Measurements from ENCODE around the gene SOX5. TPM values are rescaled to one million over a fixed set of nuclear protein-coding genes. Genes with fewer than 3 reads are reported as not detected.
"Not testable (repeated sequence)": the region's sequence is repeated elsewhere in the genome, so short reads cannot be mapped to it uniquely, and the experiment has no call there.

Gene SOX5
- total RNA-seq, 2 experiments from 2014 or later = 0.69 to 0.70 TPM

DNA sequence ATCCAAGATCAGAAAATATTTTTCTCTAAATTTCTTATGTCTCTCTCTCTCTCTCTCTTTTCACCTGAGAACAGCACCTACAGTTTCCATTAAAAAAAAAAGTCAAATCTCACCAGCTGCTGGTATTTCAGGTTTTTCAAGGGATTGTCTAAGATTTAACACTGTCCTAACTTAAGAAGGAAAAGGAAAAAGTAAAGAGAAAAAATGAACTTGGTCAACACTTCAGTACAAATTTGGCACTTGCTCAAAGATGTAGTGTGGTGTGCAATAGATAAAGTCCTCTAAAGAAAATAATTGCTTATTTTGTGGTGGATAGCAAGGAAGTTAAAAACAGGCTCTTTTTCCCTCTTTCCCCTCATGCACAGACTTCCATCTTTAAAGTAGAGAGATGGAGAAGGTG lies 416.2 kb downstream of the SOX5 start:
- Mint-ChIP-seq H3K4me1 (ENCODE audit: low read depth) (no peaks in the 10 kb centered on the region), H3K27me3 (no peaks in the 10 kb centered on the region), H3K27ac (no peak overlapping the region), H3K36me3 (no peaks in the 10 kb centered on the region), H3K4me3 (no peak overlapping the region), H3K9me3 (no peaks in the 10 kb centered on the region)
- ChIA-PET CTCF (no interaction called here), POLR2A (no interaction called here)
- intact Hi-C loops (cut with micrococcal nuclease) = no loop called here
- DNase-seq = no peak

DNA sequence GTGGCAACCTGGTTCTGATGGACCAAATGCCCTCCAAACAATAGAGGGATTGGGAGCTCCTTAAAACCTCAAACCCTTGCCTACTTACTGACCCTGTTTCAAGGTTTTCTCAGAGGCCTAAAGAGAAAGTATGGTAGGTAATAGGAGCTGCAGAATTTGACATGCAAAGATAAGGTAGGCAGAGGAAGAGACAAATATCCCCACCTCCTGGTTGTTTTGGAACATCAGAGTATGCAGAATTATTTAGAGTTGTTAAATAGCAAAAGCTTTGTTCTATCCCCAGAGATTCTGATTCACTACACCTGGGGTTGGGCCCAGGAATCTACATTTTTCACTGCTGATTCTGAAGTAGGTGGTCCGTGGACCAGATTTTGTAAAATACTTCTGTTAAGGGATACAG lies 421.2 kb downstream of the SOX5 start:
- CTCF ChIA-PET = no interaction called here
- H3K27me3 Mint-ChIP-seq = no peaks in the 10 kb centered on the region
- no peak overlapping the region for H3K4me3 Mint-ChIP-seq
- H3K9me3 Mint-ChIP-seq = peaks cover 6% of the 10 kb centered on the region
- POLR2A ChIA-PET = no interaction called here
- H3K4me1 Mint-ChIP-seq (ENCODE audit: low read depth) = no peaks in the 10 kb centered on the region
- H3K36me3 Mint-ChIP-seq = no peaks in the 10 kb centered on the region
- DNase-seq = no peak
- intact Hi-C loops (cut with micrococcal nuclease) = no loop called here
- H3K27ac Mint-ChIP-seq = no peak overlapping the region

DNA sequence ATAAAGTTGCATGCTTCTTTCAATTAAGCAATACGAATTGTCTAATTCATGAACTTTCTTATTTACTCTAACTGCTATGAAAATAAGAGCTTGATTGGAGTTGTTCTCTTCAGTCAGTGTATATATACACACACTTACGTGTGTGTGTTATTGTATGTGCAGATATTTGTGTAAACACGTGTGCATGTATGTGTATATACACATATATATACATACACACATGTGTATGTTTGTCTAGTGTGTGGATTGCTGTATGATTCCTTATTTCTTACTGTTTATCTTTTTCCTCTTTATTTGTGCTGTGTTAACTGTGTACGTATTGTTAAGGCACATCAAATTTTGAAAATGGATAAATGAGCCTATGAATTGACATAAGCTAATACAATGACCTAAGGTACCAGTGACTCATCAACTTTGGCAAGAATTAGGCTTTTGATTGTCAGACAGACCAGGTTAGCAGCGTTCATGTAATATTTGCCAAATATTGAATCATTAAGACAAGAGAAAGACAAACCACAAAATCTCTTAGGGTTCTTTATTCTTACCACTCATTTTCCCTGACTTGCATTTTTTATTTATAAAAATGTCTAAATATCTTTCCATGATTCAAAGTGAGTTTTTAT lies 423.9 kb downstream of the SOX5 start:
- peaks cover 6% of the 10 kb centered on the region for H3K9me3 Mint-ChIP-seq
- no peaks in the 10 kb centered on the region for H3K4me1 Mint-ChIP-seq (ENCODE audit: low read depth)
- no peak overlapping the region for H3K27ac Mint-ChIP-seq
- ChIA-PET CTCF (no interaction called here), POLR2A (no interaction called here)
- no peak overlapping the region for H3K4me3 Mint-ChIP-seq
- H3K36me3 Mint-ChIP-seq = no peaks in the 10 kb centered on the region
- H3K27me3 Mint-ChIP-seq = no peaks in the 10 kb centered on the region
- intact Hi-C loops (cut with micrococcal nuclease) = loop anchor here (2.0 kb wide), 1 partner anchor 79 kb away; no protein-coding TSS in a partner anchor
- DNase-seq = no peak

- no peaks in the 10 kb centered on the region for H3K4me1 Mint-ChIP-seq (ENCODE audit: low read depth)
- DNase-seq = no peak
- H3K27me3 Mint-ChIP-seq = no peaks in the 10 kb centered on the region
- no peak overlapping the region for H3K27ac Mint-ChIP-seq
- ChIA-PET POLR2A (no interaction called here), CTCF (no interaction called here)
- no peak overlapping the region for H3K4me3 Mint-ChIP-seq
- intact Hi-C loops (cut with micrococcal nuclease) = no loop called here
- H3K9me3 Mint-ChIP-seq = peaks cover 6% of the 10 kb centered on the region
- H3K36me3 Mint-ChIP-seq = no peaks in the 10 kb centered on the region
Observed at GRCh38 chr12:23523339-23523738, 426.1 kb downstream of the SOX5 start.

GRCh38 chr12:23519444-23519843 lies 430.0 kb downstream of the SOX5 start:
- DNase-seq; POLR2A ChIA-PET; CTCF ChIA-PET; H3K27me3 Mint-ChIP-seq; intact Hi-C loops (cut with micrococcal nuclease); H3K4me3 Mint-ChIP-seq; H3K36me3 Mint-ChIP-seq; H3K9me3 Mint-ChIP-seq; H3K4me1 Mint-ChIP-seq (ENCODE audit: low read depth); H3K27ac Mint-ChIP-seq: not testable (repeated sequence)

- intact Hi-C loops (cut with micrococcal nuclease); DNase-seq; H3K27ac Mint-ChIP-seq; H3K36me3 Mint-ChIP-seq; H3K9me3 Mint-ChIP-seq; H3K4me1 Mint-ChIP-seq (ENCODE audit: low read depth); H3K4me3 Mint-ChIP-seq; H3K27me3 Mint-ChIP-seq; POLR2A ChIA-PET; CTCF ChIA-PET: not testable (repeated sequence)
Observed at GRCh38 chr12:23515785-23516184, 433.7 kb downstream of the SOX5 start.

- no peaks in the 10 kb centered on the region for H3K36me3 Mint-ChIP-seq
- H3K4me3 Mint-ChIP-seq = no peak overlapping the region
- intact Hi-C loops (cut with micrococcal nuclease) = no loop called here
- H3K27ac Mint-ChIP-seq = no peak overlapping the region
- POLR2A ChIA-PET = no interaction called here
- H3K9me3 Mint-ChIP-seq = peaks cover 13% of the 10 kb centered on the region
- CTCF ChIA-PET = no interaction called here
- no peak for DNase-seq
- H3K4me1 Mint-ChIP-seq (ENCODE audit: low read depth) = no peaks in the 10 kb centered on the region
- H3K27me3 Mint-ChIP-seq = no peaks in the 10 kb centered on the region
Observed at GRCh38 chr12:23510484-23510883, 439.0 kb downstream of the SOX5 start.

GRCh38 chr12:23509832-23510231 lies 439.6 kb downstream of the SOX5 start:
- intact Hi-C loops (cut with micrococcal nuclease); DNase-seq; H3K27ac Mint-ChIP-seq; H3K27me3 Mint-ChIP-seq; H3K4me3 Mint-ChIP-seq; CTCF ChIA-PET; H3K4me1 Mint-ChIP-seq (ENCODE audit: low read depth); H3K36me3 Mint-ChIP-seq; POLR2A ChIA-PET: not testable (repeated sequence)
- H3K9me3 Mint-ChIP-seq = peaks cover 13% of the 10 kb centered on the region

DNA sequence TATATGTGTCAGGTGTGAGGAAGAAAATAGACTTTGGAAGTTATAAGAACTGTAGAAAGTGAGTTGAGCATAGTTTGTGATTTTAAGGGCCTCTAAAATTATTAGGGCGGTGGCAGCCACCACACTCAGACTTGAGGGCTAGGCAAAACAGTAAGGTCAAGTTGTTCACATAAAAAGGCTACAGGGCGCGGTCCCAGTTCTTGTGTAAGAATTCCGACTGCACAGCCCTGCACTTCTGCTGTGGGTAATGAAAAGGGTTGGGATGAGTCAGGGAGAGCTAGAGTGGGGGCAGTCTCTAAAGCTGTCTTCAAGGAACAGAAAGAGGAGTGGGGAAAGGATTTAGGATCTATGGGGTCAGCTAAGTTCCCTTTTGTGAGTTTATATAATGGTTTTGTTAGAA lies 441.7 kb downstream of the SOX5 start:
- peaks cover 10% of the 10 kb centered on the region for H3K9me3 Mint-ChIP-seq
- intact Hi-C loops (cut with micrococcal nuclease); H3K4me1 Mint-ChIP-seq (ENCODE audit: low read depth): not testable (repeated sequence)

DNA sequence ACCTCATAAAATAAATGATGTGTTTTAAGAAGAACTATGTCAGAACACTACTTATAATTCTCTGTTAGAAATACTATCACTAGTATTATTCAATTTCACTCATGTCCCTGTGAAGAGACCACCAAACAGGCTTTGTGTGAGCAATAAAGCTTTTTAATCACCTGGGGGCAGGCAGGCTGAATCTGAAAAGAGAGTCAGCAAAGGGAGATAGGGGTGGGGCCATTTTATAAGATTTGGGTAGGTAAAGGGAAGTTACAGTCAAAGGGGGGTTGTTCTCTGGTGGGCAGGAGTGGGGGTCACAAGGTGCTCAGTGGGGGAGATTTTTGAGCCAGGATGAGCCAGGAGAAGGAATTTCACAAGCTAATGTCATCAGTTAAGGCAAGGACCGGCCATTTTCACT lies 443.7 kb downstream of the SOX5 start:
- H3K36me3 Mint-ChIP-seq; H3K4me1 Mint-ChIP-seq (ENCODE audit: low read depth); H3K4me3 Mint-ChIP-seq; H3K9me3 Mint-ChIP-seq; POLR2A ChIA-PET; DNase-seq; CTCF ChIA-PET; H3K27me3 Mint-ChIP-seq; H3K27ac Mint-ChIP-seq; intact Hi-C loops (cut with micrococcal nuclease): not testable (repeated sequence)

More for the DNA sequence above, 441.7 kb downstream of the SOX5 start:
- POLR2A ChIA-PET = interaction anchor here (0.6 kb wide), 1 partner anchor 505 kb away, joined by 3 read pairs; no protein-coding TSS in a partner anchor
- H3K4me3 Mint-ChIP-seq, H3K27me3 Mint-ChIP-seq, DNase-seq, H3K27ac Mint-ChIP-seq, CTCF ChIA-PET, H3K36me3 Mint-ChIP-seq: not testable (repeated sequence)

DNA sequence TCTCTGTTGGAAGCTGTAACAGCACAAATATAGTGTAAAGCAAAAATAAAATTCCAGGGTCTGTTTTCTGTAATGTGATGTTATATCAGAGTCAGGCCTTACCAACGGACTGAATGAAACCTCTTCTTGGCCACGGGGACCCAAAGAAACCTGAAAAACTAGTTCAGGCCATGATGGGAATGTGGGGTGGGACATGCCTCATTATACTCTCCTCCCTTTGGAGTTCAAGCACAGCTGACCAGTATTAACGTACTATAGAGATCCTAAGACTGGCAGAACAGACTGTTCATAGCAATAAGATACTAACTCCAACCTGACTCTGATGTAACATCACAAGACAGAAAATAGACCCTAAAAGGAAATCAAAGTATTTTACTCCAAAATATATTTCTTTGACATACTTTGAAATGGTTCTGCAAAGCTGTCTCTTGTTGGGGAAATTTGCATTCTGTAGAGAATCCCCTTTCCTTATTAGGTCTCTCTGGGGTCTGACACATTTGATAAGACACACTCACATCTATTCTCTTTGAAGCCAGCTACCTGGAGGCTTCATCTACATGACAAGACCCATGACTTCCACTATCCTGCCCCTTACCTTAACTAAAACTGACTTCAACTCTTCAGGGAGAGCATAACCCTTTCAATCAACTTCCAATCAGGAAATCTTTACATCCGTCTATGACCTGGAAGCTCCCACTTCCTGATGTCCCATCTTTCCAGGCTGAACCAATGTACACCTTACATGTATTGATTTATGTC lies 444.6 kb downstream of the SOX5 start:
- ChIA-PET CTCF (no interaction called here), POLR2A (no interaction called here)
- H3K9me3 Mint-ChIP-seq = peaks cover 1% of the 10 kb centered on the region
- no peak for DNase-seq
- H3K36me3 Mint-ChIP-seq = no peaks in the 10 kb centered on the region
- intact Hi-C loops (cut with micrococcal nuclease) = no loop called here
- no peak overlapping the region for H3K27ac Mint-ChIP-seq
- H3K4me1 Mint-ChIP-seq (ENCODE audit: low read depth) = no peaks in the 10 kb centered on the region
- H3K4me3 Mint-ChIP-seq = no peak overlapping the region
- H3K27me3 Mint-ChIP-seq = no peaks in the 10 kb centered on the region

DNA sequence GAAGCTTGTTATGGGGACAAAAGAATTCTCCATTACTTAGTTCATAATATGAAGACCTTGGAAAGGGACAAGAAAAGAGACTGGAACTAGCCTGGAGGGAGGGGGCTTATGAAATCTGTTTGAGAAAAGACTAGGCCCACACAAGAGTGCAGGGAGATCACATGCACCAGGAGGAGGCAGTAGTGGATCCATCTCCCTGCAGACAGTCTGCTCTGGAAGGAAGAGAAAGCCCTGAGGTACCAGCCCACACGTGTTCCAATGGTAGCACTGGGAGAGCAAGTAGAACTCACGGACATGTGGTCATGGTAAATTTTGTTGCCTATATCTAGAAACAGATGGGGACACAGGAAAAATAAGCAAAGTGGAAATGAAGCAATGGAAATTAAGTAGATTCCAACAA lies 445.4 kb downstream of the SOX5 start:
- no peaks in the 10 kb centered on the region for H3K27me3 Mint-ChIP-seq
- POLR2A ChIA-PET = no interaction called here
- no peak overlapping the region for H3K27ac Mint-ChIP-seq
- H3K9me3 Mint-ChIP-seq = no peaks in the 10 kb centered on the region
- CTCF ChIA-PET = no interaction called here
- no peaks in the 10 kb centered on the region for H3K4me1 Mint-ChIP-seq (ENCODE audit: low read depth)
- H3K36me3 Mint-ChIP-seq = no peaks in the 10 kb centered on the region
- no peak overlapping the region for H3K4me3 Mint-ChIP-seq
- intact Hi-C loops (cut with micrococcal nuclease) = no loop called here
- no peak for DNase-seq

DNA sequence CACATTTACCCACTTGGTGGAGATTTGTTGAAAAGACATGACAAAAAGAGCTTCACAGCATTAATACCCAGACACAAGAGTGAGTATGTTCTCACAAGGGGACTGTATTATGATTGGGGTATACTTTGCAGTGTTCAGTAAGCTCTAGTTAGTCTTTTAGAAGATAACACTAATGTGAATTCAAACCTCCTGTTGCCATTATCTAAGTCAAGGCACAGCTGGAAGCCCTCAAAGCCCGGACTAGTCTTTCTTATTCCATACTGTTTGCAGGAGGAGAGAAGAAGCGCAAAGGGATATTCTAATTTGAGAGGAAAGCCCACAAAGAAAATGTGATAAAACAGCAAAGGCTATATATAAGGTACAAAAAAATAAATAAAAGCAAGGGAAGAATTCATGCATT lies 445.9 kb downstream of the SOX5 start:
- CTCF ChIA-PET = no interaction called here
- Mint-ChIP-seq H3K4me3 (no peak overlapping the region), H3K36me3 (no peaks in the 10 kb centered on the region), H3K27ac (no peak overlapping the region), H3K9me3 (peaks cover under 1% of the 10 kb centered on the region), H3K27me3 (no peaks in the 10 kb centered on the region), H3K4me1 (ENCODE audit: low read depth) (no peaks in the 10 kb centered on the region)
- no peak for DNase-seq
- intact Hi-C loops (cut with micrococcal nuclease) = no loop called here
- POLR2A ChIA-PET = no interaction called here
